Astrocyte (in vitro differentiated cells and primary cell): ENCODE measurements around the gene ATP6V1F.

ENCODE experiments used
- CTCF ChIP-seq: IDR thresholded peaks from 2 replicates; pipeline ENCODE4 v1.5.1; 2011; ENCODE audit warnings: low read depth, mild to moderate bottlenecking, inconsistent platforms, low read length, moderate library complexity; ENCODE audit not compliant: insufficient read depth
- EZH2 ChIP-seq: IDR thresholded peaks from 2 replicates; pipeline ENCODE4 v1.6.1; 2012; ENCODE audit warnings: mild to moderate bottlenecking, low read length, inconsistent platforms; ENCODE audit not compliant: insufficient read depth

GRCh38 chr7:128862571-128863432, at the start of gene ATP6V1F:
- TF ChIP-seq CTCF (no peak), EZH2 (no peak)
